Activated naive CD8-positive, alpha-beta T cell (primary cell): ENCODE results near the gene MSI2.

ENCODE experiments used
- H3K27ac Mint-ChIP-seq: one replicate; pipeline ENCODE4 v1.8.0; 2021; ENCODE audit warnings: mixed read lengths
- H3K27me3 Mint-ChIP-seq: one replicate; pipeline ENCODE4 v1.8.0; 2021; ENCODE audit warnings: mixed read lengths
- H3K36me3 Mint-ChIP-seq: one replicate; pipeline ENCODE4 v1.8.0; 2021; ENCODE audit warnings: mixed read lengths
- H3K4me1 Mint-ChIP-seq: one replicate; pipeline ENCODE4 v1.8.0; 2021; ENCODE audit warnings: low read depth, mixed read lengths
- H3K4me3 Mint-ChIP-seq: one replicate; pipeline ENCODE4 v1.8.0; 2021; ENCODE audit warnings: mild to moderate bottlenecking, mixed read lengths
- H3K9me3 Mint-ChIP-seq: one replicate; pipeline ENCODE4 v1.8.0; 2021; ENCODE audit warnings: low read depth, mixed read lengths

The MSI2 gene

GRCh38 chr17:57595947-57596695 lies 339.8 kb downstream of the MSI2 start:
- Mint-ChIP-seq H3K36me3 (peaks cover 9% of the 10 kb centered on the region), H3K4me3 (no peak overlapping the region), H3K27me3 (no peaks in the 10 kb centered on the region), H3K9me3 (no peaks in the 10 kb centered on the region), H3K4me1 (peaks cover 40% of the 10 kb centered on the region), H3K27ac (peak overlapping the region; percentile 46)

- Mint-ChIP-seq H3K27me3 (no peaks in the 10 kb centered on the region), H3K36me3 (peaks cover 9% of the 10 kb centered on the region), H3K9me3 (no peaks in the 10 kb centered on the region), H3K4me1 (peaks cover 50% of the 10 kb centered on the region), H3K4me3 (no peak overlapping the region), H3K27ac (peak overlapping the region; percentile 5)
Measured at GRCh38 chr17:57597101-57597500, 340.8 kb downstream of the MSI2 start.

GRCh38 chr17:57597531-57598453 lies 341.5 kb downstream of the MSI2 start:
- peak overlapping the region; percentile 67 for H3K27ac Mint-ChIP-seq
- H3K4me1 Mint-ChIP-seq: peaks cover 57% of the 10 kb centered on the region
- no peaks in the 10 kb centered on the region for H3K9me3 Mint-ChIP-seq
- peaks cover 9% of the 10 kb centered on the region for H3K36me3 Mint-ChIP-seq
- no peak overlapping the region for H3K4me3 Mint-ChIP-seq
- H3K27me3 Mint-ChIP-seq: no peaks in the 10 kb centered on the region

GRCh38 chr17:57599271-57600045 lies 343.1 kb downstream of the MSI2 start:
- H3K4me3 Mint-ChIP-seq: peak overlapping the region; percentile 63

GRCh38 chr17:57600074-57600473 lies 343.8 kb downstream of the MSI2 start:
- no peaks in the 10 kb centered on the region for H3K27me3 Mint-ChIP-seq
- peak overlapping the region; percentile 67 for H3K27ac Mint-ChIP-seq
- H3K36me3 Mint-ChIP-seq: peaks cover 6% of the 10 kb centered on the region
- peak overlapping the region; percentile 63 for H3K4me3 Mint-ChIP-seq
- no peaks in the 10 kb centered on the region for H3K9me3 Mint-ChIP-seq
- peaks cover 79% of the 10 kb centered on the region for H3K4me1 Mint-ChIP-seq

More at GRCh38 chr17:57599271-57600045, 343.1 kb downstream of the MSI2 start:
- Mint-ChIP-seq H3K4me1 (peaks cover 73% of the 10 kb centered on the region), H3K27me3 (no peaks in the 10 kb centered on the region), H3K27ac (peak overlapping the region; percentile 67), H3K9me3 (no peaks in the 10 kb centered on the region), H3K36me3 (peaks cover 7% of the 10 kb centered on the region)

- Mint-ChIP-seq H3K4me3 (peak overlapping the region; percentile 63), H3K27me3 (no peaks in the 10 kb centered on the region), H3K36me3 (peaks cover 3% of the 10 kb centered on the region), H3K4me1 (peaks cover 91% of the 10 kb centered on the region), H3K9me3 (no peaks in the 10 kb centered on the region), H3K27ac (peak overlapping the region; percentile 67)
Measured at GRCh38 chr17:57601143-57601735, 344.9 kb downstream of the MSI2 start.

- Mint-ChIP-seq H3K4me1 (peaks cover 96% of the 10 kb centered on the region), H3K27me3 (no peaks in the 10 kb centered on the region), H3K9me3 (no peaks in the 10 kb centered on the region), H3K36me3 (peaks cover 3% of the 10 kb centered on the region), H3K27ac (peak overlapping the region; percentile 67), H3K4me3 (no peak overlapping the region)
Measured at GRCh38 chr17:57602896-57603295, 346.6 kb downstream of the MSI2 start.

- Mint-ChIP-seq H3K36me3 (peaks cover 3% of the 10 kb centered on the region), H3K27me3 (no peaks in the 10 kb centered on the region), H3K4me3 (peak overlapping the region; percentile 82), H3K27ac (peak overlapping the region; percentile 99), H3K9me3 (no peaks in the 10 kb centered on the region), H3K4me1 (peaks cover 92% of the 10 kb centered on the region)
Measured at GRCh38 chr17:57603546-57603945, 347.2 kb downstream of the MSI2 start.

- H3K9me3 Mint-ChIP-seq: no peaks in the 10 kb centered on the region
- peak overlapping the region; percentile 99 for H3K27ac Mint-ChIP-seq
- H3K4me1 Mint-ChIP-seq: peaks cover 89% of the 10 kb centered on the region
- peaks cover 3% of the 10 kb centered on the region for H3K36me3 Mint-ChIP-seq
- H3K27me3 Mint-ChIP-seq: no peaks in the 10 kb centered on the region
- peak overlapping the region; percentile 82 for H3K4me3 Mint-ChIP-seq
Measured at GRCh38 chr17:57603978-57604377, 347.7 kb downstream of the MSI2 start.

- peak overlapping the region; percentile 99 for H3K27ac Mint-ChIP-seq
- H3K36me3 Mint-ChIP-seq: peaks cover 3% of the 10 kb centered on the region
- peak overlapping the region; percentile 62 for H3K4me3 Mint-ChIP-seq
- H3K4me1 Mint-ChIP-seq: peaks cover 84% of the 10 kb centered on the region
- no peaks in the 10 kb centered on the region for H3K27me3 Mint-ChIP-seq
- no peaks in the 10 kb centered on the region for H3K9me3 Mint-ChIP-seq
Measured at GRCh38 chr17:57604771-57605674, 348.7 kb downstream of the MSI2 start.

GRCh38 chr17:57605675-57606105 lies 349.4 kb downstream of the MSI2 start:
- peak overlapping the region; percentile 99 for H3K27ac Mint-ChIP-seq
- H3K27me3 Mint-ChIP-seq: no peaks in the 10 kb centered on the region
- peak overlapping the region; percentile 62 for H3K4me3 Mint-ChIP-seq
- peaks cover 81% of the 10 kb centered on the region for H3K4me1 Mint-ChIP-seq
- peaks cover 2% of the 10 kb centered on the region for H3K36me3 Mint-ChIP-seq
- no peaks in the 10 kb centered on the region for H3K9me3 Mint-ChIP-seq

- no peaks in the 10 kb centered on the region for H3K27me3 Mint-ChIP-seq
- no peaks in the 10 kb centered on the region for H3K9me3 Mint-ChIP-seq
- peaks cover 75% of the 10 kb centered on the region for H3K4me1 Mint-ChIP-seq
- peak overlapping the region; percentile 62 for H3K4me3 Mint-ChIP-seq
- no peaks in the 10 kb centered on the region for H3K36me3 Mint-ChIP-seq
- peak overlapping the region; percentile 99 for H3K27ac Mint-ChIP-seq
Measured at GRCh38 chr17:57606111-57606875, 350.0 kb downstream of the MSI2 start.

- H3K36me3 Mint-ChIP-seq: no peaks in the 10 kb centered on the region
Measured at GRCh38 chr17:57607553-57608120, 351.3 kb downstream of the MSI2 start.

More at GRCh38 chr17:57607553-57608120, 351.3 kb downstream of the MSI2 start:
- Mint-ChIP-seq H3K4me3 (no peak overlapping the region), H3K27ac (no peak overlapping the region), H3K9me3 (no peaks in the 10 kb centered on the region), H3K27me3 (no peaks in the 10 kb centered on the region), H3K4me1 (peaks cover 71% of the 10 kb centered on the region)
